PC-3 (cell line): ENCODE data around the gene HTR3B. TPM values are rescaled to one million over a fixed set of nuclear protein-coding genes. Genes with fewer than 3 reads are reported as not detected.

Source experiments
- ATAC-seq: fragments of 200-7000 bp; cut with Tn5 transposase; 2 replicates; pipeline ENCODE4 v1.9.1; 2020; ENCODE audit warnings: mild to moderate bottlenecking, moderate library complexity
- BruUV-seq: library from RNA; stranded (reverse); fragments of 400-500 nt; replicated peaks from 2 replicates; lab custom pipeline; 2021; lab: Mats Ljungman, UMichigan
- CTCF ChIA-PET: fragments of 300-600 bp; sonication (Branson Sonifier 250); formaldehyde crosslinking; loops from one replicate; lab custom pipeline; 2022; ENCODE audit warnings: antibody characterized with exemption; lab: Charles Lee
- POLR2A ChIA-PET: fragments of 300-600 bp; sonication (Branson Sonifier 250); formaldehyde crosslinking; loops from one replicate; lab custom pipeline; 2022; ENCODE audit warnings: antibody characterized with exemption; ENCODE audit not compliant: unreplicated experiment; lab: Charles Lee
- DNase-seq: peaks from one replicate; pipeline ENCODE4 v3.0.0-alpha.2; 2015
- H2AFZ ChIP-seq: fragments of 300-600 bp; sonication (generic); 2 replicates; pipeline ENCODE4 v1.6.0; 2016; ENCODE audit warnings: antibody characterized with exemption, low read length
- H3F3A ChIP-seq: fragments of 300-600 bp; sonication (generic); one replicate; pipeline ENCODE4 v1.6.0; 2017; ENCODE audit warnings: antibody characterized with exemption, low read length, control low read depth, mild to moderate bottlenecking; ENCODE audit not compliant: unreplicated experiment
- H3K27ac ChIP-seq: fragments of 300-600 bp; sonication (generic); 2 replicates; pipeline ENCODE4 v1.5.1; 2016; ENCODE audit warnings: mild to moderate bottlenecking, low read length
- H3K27me3 ChIP-seq: fragments of 300-600 bp; sonication (generic); 2 replicates; pipeline ENCODE4 v1.6.1; 2016; ENCODE audit warnings: low read length, mixed read lengths
- H3K36me3 ChIP-seq: fragments of 300-600 bp; sonication (generic); 2 replicates; pipeline ENCODE4 v1.6.1; 2016; ENCODE audit warnings: low read depth, mixed run types, low read length, mixed read lengths
- H3K4me1 ChIP-seq: fragments of 300-600 bp; sonication (generic); 2 replicates; pipeline ENCODE4 v1.5.1; 2016; ENCODE audit warnings: low read length; ENCODE audit not compliant: insufficient read depth
- H3K4me2 ChIP-seq: fragments of 300-600 bp; sonication (generic); 2 replicates; pipeline ENCODE4 v1.6.0; 2016; ENCODE audit warnings: low read length
- H3K4me3 ChIP-seq: fragments of 300-600 bp; sonication (generic); 2 replicates; pipeline ENCODE4 v1.5.1; 2016; ENCODE audit warnings: mild to moderate bottlenecking, low read length, mixed read lengths
- H3K79me2 ChIP-seq: fragments of 300-600 bp; sonication (generic); 2 replicates; pipeline ENCODE4 v1.6.1; 2017; ENCODE audit warnings: low read length, mixed read lengths
- H3K9ac ChIP-seq: fragments of 300-600 bp; sonication (generic); 2 replicates; pipeline ENCODE4 v1.6.0; 2016; ENCODE audit warnings: mild to moderate bottlenecking, low read length
- H3K9me2 ChIP-seq: fragments of 300-600 bp; sonication (generic); replicated peaks from 2 replicates; pipeline ENCODE4 v1.6.1; 2016; ENCODE audit warnings: mixed run types, low read length, mixed read lengths
- H3K9me3 ChIP-seq: fragments of 300-600 bp; sonication (generic); 2 replicates; pipeline ENCODE4 v1.6.1; 2016; ENCODE audit warnings: low read length, mixed read lengths
- H4K20me1 ChIP-seq: fragments of 300-600 bp; sonication (generic); 2 replicates; pipeline ENCODE4 v1.6.1; 2016; ENCODE audit warnings: low read length, mixed read lengths
- CTCF ChIP-seq: fragments of 300-600 bp; sonication (generic); conservative IDR thresholded peaks from 2 replicates; pipeline ENCODE4 v1.5.1; 2017; ENCODE audit warnings: antibody characterized with exemption, low read depth, mild to moderate bottlenecking, low read length
- EZH2 ChIP-seq: fragments of 300-600 bp; sonication (generic); IDR thresholded peaks from one replicate; pipeline ENCODE4 v1.6.1; 2017; ENCODE audit warnings: antibody characterized with exemption, mild to moderate bottlenecking, low read length; ENCODE audit not compliant: unreplicated experiment
- EZH2phosphoT487 ChIP-seq: fragments of 300-600 bp; sonication (generic); IDR thresholded peaks from 2 replicates; pipeline ENCODE4 v1.6.1; 2018; ENCODE audit warnings: mild to moderate bottlenecking, antibody characterized with exemption, low read length, borderline replicate concordance
- intact Hi-C: fragments of 100-400 bp; cut with micrococcal nuclease; formaldehyde crosslinking; loops from 2 replicates; pipeline ENCODE4 v1.9.0; 2023
- total RNA-seq: library from RNA; depleted of rRNA; stranded (reverse); fragments of >200 nt; gene quantifications from 2 replicates; pipeline ENCODE4 v1.2.3, GENCODE V29; 2014

Gene HTR3B
- total RNA-seq, 1 experiment from 2014 or later = not detected

GRCh38 chr11:113985906-113986305 lies 81.3 kb downstream of the HTR3B start:
- no peak for TF ChIP-seq EZH2
- TF ChIP-seq CTCF = no peak
- no peak for TF ChIP-seq EZH2phosphoT487
- POLR2A ChIA-PET = no interaction called here
- Histone ChIP-seq H4K20me1 (no peaks in the 10 kb centered on the region), H3K4me1 (no peaks in the 10 kb centered on the region), H3K9me3 (no peaks in the 10 kb centered on the region), H3K36me3 (no peaks in the 10 kb centered on the region), H3K27me3 (peaks cover 59% of the 10 kb centered on the region), H3K79me2 (no peaks in the 10 kb centered on the region), H3K4me2 (no peak overlapping the region), H3K4me3 (no peak overlapping the region), H3K9ac (no peak overlapping the region), H3K9me2 (no peaks in the 10 kb centered on the region), H3F3A (no peaks in the 10 kb centered on the region), H3K27ac (no peak overlapping the region), H2AFZ (no peak overlapping the region)
- intact Hi-C loops = no loop called here
- CTCF ChIA-PET = no interaction called here
- DNase-seq (no peak), ATAC-seq (no peak)
- BruUV-seq = no TSS peak

- no peaks in the 10 kb centered on the region for H3K36me3 ChIP-seq
- no peaks in the 10 kb centered on the region for H3K79me2 ChIP-seq
- no peaks in the 10 kb centered on the region for H4K20me1 ChIP-seq
- TF ChIP-seq CTCF = no peak
- no peak for TF ChIP-seq EZH2
- TF ChIP-seq EZH2phosphoT487 = no peak
- H3K4me3 ChIP-seq = no peak overlapping the region
- no peak overlapping the region for H2AFZ ChIP-seq
- no peak for ATAC-seq
- no peak overlapping the region for H3K4me2 ChIP-seq
- peaks cover 53% of the 10 kb centered on the region for H3K27me3 ChIP-seq
- ChIA-PET POLR2A (no interaction called here), CTCF (no interaction called here)
- H3K9me2 ChIP-seq = no peaks in the 10 kb centered on the region
- H3F3A ChIP-seq = no peaks in the 10 kb centered on the region
- H3K27ac ChIP-seq = no peak overlapping the region
- H3K4me1 ChIP-seq = no peaks in the 10 kb centered on the region
- no peaks in the 10 kb centered on the region for H3K9me3 ChIP-seq
- DNase-seq = no peak
- no peak overlapping the region for H3K9ac ChIP-seq
- intact Hi-C loops = no loop called here
- BruUV-seq = no TSS peak
Measured at GRCh38 chr11:113986351-113987140, 82.0 kb downstream of the HTR3B start.

- no peaks in the 10 kb centered on the region for H4K20me1 ChIP-seq
- no peaks in the 10 kb centered on the region for H3K36me3 ChIP-seq
- intact Hi-C loops = no loop called here
- no peaks in the 10 kb centered on the region for H3K9me3 ChIP-seq
- DNase-seq = no peak
- H3F3A ChIP-seq = no peaks in the 10 kb centered on the region
- ChIA-PET POLR2A (no interaction called here), CTCF (no interaction called here)
- no peak overlapping the region for H3K4me3 ChIP-seq
- TF ChIP-seq EZH2phosphoT487 (no peak), CTCF (no peak), EZH2 (no peak)
- H2AFZ ChIP-seq = no peak overlapping the region
- H3K4me2 ChIP-seq = no peak overlapping the region
- no peak overlapping the region for H3K27ac ChIP-seq
- no peaks in the 10 kb centered on the region for H3K79me2 ChIP-seq
- ATAC-seq = no peak
- peaks cover 31% of the 10 kb centered on the region for H3K27me3 ChIP-seq
- no peaks in the 10 kb centered on the region for H3K4me1 ChIP-seq
- no peaks in the 10 kb centered on the region for H3K9me2 ChIP-seq
- no peak overlapping the region for H3K9ac ChIP-seq
- no TSS peak for BruUV-seq
Measured at GRCh38 chr11:113989381-113989780, 84.8 kb downstream of the HTR3B start.
